CD8-positive, alpha-beta memory T cell (primary cell): Measurements from ENCODE around the gene GEMIN4. TPM values are rescaled to one million over a fixed set of nuclear protein-coding genes. Genes with fewer than 3 reads are reported as not detected.
"Not testable (repeated sequence)": the region's sequence is repeated elsewhere in the genome, so short reads cannot be mapped to it uniquely, and the experiment has no call there.

Experiments
- CTCF ChIA-PET: fragments of 350-600 bp; sonication (Branson Sonifier 250); formaldehyde crosslinking; loops from one replicate; lab custom pipeline; 2021; ENCODE audit warnings: antibody characterized with exemption; lab: Charles Lee
- POLR2A ChIA-PET: fragments of 350-600 bp; sonication (Branson Sonifier 250); formaldehyde crosslinking; loops from one replicate; lab custom pipeline; 2021; ENCODE audit warnings: antibody characterized with exemption; lab: Charles Lee
- DNase-seq, 5 donors: peaks; one replicate each; pipeline versions ENCODE4 v3.0.0 to v3.0.0-alpha.2; 2020 to 2022; ENCODE audit warnings: mixed read lengths in 1 of 5
- H3K27ac ChIP-seq: one replicate; pipeline ENCODE4 v1.7.0; 2013; ENCODE audit warnings: low read depth, mild to moderate bottlenecking, low read length, moderate library complexity
- H3K27me3 ChIP-seq: 2 replicates; pipeline ENCODE4 v1.7.0; 2013; ENCODE audit warnings: low read length, mild to moderate bottlenecking; ENCODE audit not compliant: insufficient read depth, poor library complexity, severe bottlenecking
- H3K36me3 ChIP-seq: 2 replicates; pipeline ENCODE4 v1.7.0; 2013; ENCODE audit warnings: mild to moderate bottlenecking, low read length, moderate library complexity; ENCODE audit not compliant: insufficient read depth
- H3K4me1 ChIP-seq: 2 replicates; pipeline ENCODE4 v1.7.0; 2013; ENCODE audit warnings: mild to moderate bottlenecking, low read length, moderate library complexity; ENCODE audit not compliant: insufficient read depth
- H3K4me3 ChIP-seq: 2 replicates; pipeline ENCODE4 v1.7.0; 2013; ENCODE audit warnings: mild to moderate bottlenecking, low read length
- H3K9me3 ChIP-seq: 2 replicates; pipeline ENCODE4 v1.7.0; 2013; ENCODE audit warnings: mild to moderate bottlenecking, low read length
- H3K27ac Mint-ChIP-seq, 8 donors: one replicate each; pipeline ENCODE4 v1.8.0; 2020 to 2021; ENCODE audit warnings: mixed read lengths in 8 of 8, mild to moderate bottlenecking in 6 of 8, inconsistent platforms in 3 of 8, moderate library complexity in 3 of 8
- H3K27me3 Mint-ChIP-seq, 2 donors: one replicate each; pipeline ENCODE4 v1.8.0; 2020 to 2021; ENCODE audit warnings: mixed read lengths in 2 of 2, mild to moderate bottlenecking in 1 of 2, moderate library complexity in 1 of 2
- H3K36me3 Mint-ChIP-seq, 3 donors: one replicate each; pipeline ENCODE4 v1.8.0; 2020 to 2021; ENCODE audit warnings: mixed read lengths in 3 of 3, inconsistent platforms in 1 of 3, mild to moderate bottlenecking in 1 of 3
- H3K4me1 Mint-ChIP-seq, 3 donors: one replicate each; pipeline ENCODE4 v1.8.0; 2020 to 2021; ENCODE audit warnings: mixed read lengths in 3 of 3, inconsistent platforms in 1 of 3, mild to moderate bottlenecking in 1 of 3
- H3K4me3 Mint-ChIP-seq, 7 donors: one replicate each; pipeline ENCODE4 v1.8.0; 2020 to 2021; ENCODE audit warnings: mixed read lengths in 7 of 7, mild to moderate bottlenecking in 6 of 7, moderate library complexity in 4 of 7, inconsistent platforms in 2 of 7
- H3K9me3 Mint-ChIP-seq, 5 donors: one replicate each; pipeline ENCODE4 v1.8.0; 2020 to 2022; ENCODE audit warnings: mixed read lengths in 5 of 5, mild to moderate bottlenecking in 3 of 5, moderate library complexity in 2 of 5, inconsistent platforms in 1 of 5
- polyA plus RNA-seq: library from polyadenylated mRNA; unstranded; fragments of 300-500 nt; fragmentation: Illumina TruSeq; gene quantifications from one replicate; pipeline ENCODE4 v1.2.3, GENCODE V29; 2021
- total RNA-seq, 2 experiments: library from RNA; stranded (reverse); gene quantifications; one replicate each; pipeline ENCODE4 v1.2.3, GENCODE V29; 2021

The GEMIN4 gene
- total and polyA plus RNA-seq, 3 experiments from 2014 or later, result 23.2 to 56.5 (median 55.5) TPM

DNA sequence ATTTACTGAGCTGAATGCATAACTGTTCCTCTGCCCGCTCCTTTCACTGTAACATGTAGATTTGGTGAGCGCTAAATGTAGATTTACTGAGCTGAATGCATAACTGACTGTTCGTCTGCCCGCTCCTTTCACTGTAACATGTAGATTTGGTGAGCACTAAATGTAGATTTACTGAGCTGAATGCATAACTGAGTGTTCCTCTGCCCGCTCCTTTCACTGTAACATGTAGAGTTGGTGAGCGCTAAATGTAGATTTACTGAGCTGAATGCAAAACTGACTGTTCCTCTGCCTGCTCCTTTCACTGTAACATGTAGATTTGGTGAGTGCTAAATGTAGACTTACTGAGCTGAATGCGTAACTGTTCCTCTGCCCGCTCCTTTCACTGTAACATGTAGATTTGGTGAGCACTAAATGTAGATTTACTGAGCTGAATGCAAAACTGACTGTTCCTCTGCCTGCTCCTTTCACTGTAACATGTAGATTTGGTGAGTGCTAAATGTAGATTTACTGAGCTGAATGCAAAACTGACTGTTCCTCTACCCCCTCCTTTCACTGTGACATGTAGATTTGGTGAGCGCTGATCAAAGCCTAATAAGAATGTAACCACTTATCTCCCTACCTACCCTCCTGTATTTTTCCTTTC is 3.4 kb upstream of the GEMIN4 start:
- CTCF ChIA-PET, H3K9me3 ChIP-seq, H3K9me3 Mint-ChIP-seq, DNase-seq, H3K27me3 ChIP-seq, H3K27ac ChIP-seq, POLR2A ChIA-PET, H3K4me3 ChIP-seq, H3K27me3 Mint-ChIP-seq: not testable (repeated sequence)
- H3K36me3 ChIP-seq, result peaks cover 10% of the 10 kb centered on the region
- H3K4me1 ChIP-seq, result peaks cover 17% of the 10 kb centered on the region
- H3K36me3 Mint-ChIP-seq, result peaks cover 0 to 36% (median 5%) of the 10 kb centered on the region in 3 donors
- H3K27ac Mint-ChIP-seq, result peak overlapping the region in 1 of 8 donors; percentile 66
- H3K4me3 Mint-ChIP-seq, result peak overlapping the region in 1 of 7 donors; percentile 49
- H3K4me1 Mint-ChIP-seq, result peaks cover 17 to 26% (median 19%) of the 10 kb centered on the region in 3 donors

DNA sequence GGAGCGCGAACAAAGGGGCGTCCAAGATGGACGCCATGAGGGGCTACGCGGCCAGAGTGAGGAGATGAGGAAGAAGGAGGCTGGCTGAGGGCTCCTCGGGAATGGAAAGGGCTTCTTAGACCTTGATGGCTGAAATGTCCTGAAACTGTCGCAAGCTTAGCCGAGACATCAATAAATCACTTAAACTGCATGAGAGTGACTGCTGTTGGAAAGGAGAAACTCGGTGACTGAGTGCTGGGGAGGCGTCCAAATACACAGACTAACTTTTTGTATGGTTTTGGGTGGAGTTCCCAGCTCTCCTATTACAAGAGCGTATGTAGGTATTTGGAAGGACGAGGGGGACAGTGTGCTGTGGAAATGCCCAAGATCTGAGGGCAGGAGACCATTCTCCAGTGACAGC is 1.4 kb upstream of the GEMIN4 start:
- no peaks in the 10 kb centered on the region for H3K9me3 ChIP-seq
- POLR2A ChIA-PET, result interaction anchor here (2.0 kb wide), 1 partner anchor 28 kb away, joined by 17 read pairs; the partner anchor contains the start of genes GLOD4 and MRM3
- Mint-ChIP-seq H3K36me3 (peaks cover 0 to 23% (median 1%) of the 10 kb centered on the region in 3 donors), H3K9me3 (no peaks in the 10 kb centered on the region), H3K4me3 (peak overlapping the region; percentile 65 to 78 (median 67)), H3K4me1 (peaks cover 28 to 41% (median 35%) of the 10 kb centered on the region in 3 donors), H3K27ac (peak overlapping the region in 6 of 8 donors; percentile 1 to 81 (median 75)), H3K27me3 (no peaks in the 10 kb centered on the region)
- H3K4me1 ChIP-seq, result peaks cover 23% of the 10 kb centered on the region
- H3K27me3 ChIP-seq, result no peaks in the 10 kb centered on the region
- no peak overlapping the region for H3K27ac ChIP-seq
- H3K36me3 ChIP-seq, result peaks cover under 1% of the 10 kb centered on the region
- CTCF ChIA-PET, result interaction anchor here (1.0 to 2.0 kb wide), 3 partner anchors 17 to 35 kb away, joined by 3 to 10 read pairs (median 4); partner anchors contain the start of genes GLOD4 and MRM3
- H3K4me3 ChIP-seq, result no peak overlapping the region
- no peak for DNase-seq

DNA sequence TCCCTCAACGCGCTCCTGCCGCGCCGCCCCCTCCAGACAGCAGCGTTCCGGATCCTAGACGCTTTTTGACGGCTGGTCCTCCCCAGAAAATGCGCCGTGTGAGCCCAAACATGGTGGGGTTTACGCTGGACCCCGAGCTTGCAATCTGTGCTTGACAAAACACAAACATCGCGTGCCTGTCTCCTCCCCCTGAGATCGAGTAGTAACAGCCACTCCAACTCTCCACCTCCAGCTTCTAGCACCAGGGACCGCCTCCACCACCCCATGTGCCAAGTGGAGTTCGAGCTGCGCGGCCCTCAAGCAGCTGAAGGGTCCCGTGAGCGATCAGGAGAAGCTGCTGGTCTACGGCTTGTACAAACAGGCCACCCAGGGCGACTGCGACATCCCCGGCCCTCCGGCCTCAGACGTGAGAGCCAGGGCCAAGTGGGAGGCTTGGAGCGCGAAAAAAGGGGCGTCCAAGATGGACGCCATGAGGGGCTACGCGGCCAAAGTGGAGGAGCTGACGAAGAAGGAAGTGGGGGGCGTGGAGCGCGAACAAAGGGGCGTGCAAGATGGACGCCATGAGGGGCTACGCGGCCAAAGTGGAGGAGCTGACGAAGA is 656 bp upstream of the GEMIN4 start:
- ChIA-PET POLR2A (interaction anchor here (0.8 to 2.0 kb wide), 3 partner anchors 29 to 39 kb away, joined by 3 to 17 read pairs (median 3); partner anchors contain the start of genes GLOD4 and MRM3), CTCF (interaction anchor here (0.6 to 2.0 kb wide), 11 partner anchors 9 to 341 kb away, joined by 3 to 10 read pairs (median 4); partner anchors contain the start of genes GLOD4, MRM3 and TIMM22)
- Mint-ChIP-seq H3K4me1 (peaks cover 35 to 48% (median 40%) of the 10 kb centered on the region in 3 donors), H3K9me3 (no peaks in the 10 kb centered on the region), H3K27me3 (no peaks in the 10 kb centered on the region), H3K36me3 (peaks cover 0 to 26% (median 1%) of the 10 kb centered on the region in 3 donors), H3K27ac (peak overlapping the region; percentile 54 to 98 (median 91)), H3K4me3 (peak overlapping the region; percentile 90 to 95 (median 93))
- peak overlapping the region; percentile 72 for H3K27ac ChIP-seq
- no peaks in the 10 kb centered on the region for H3K9me3 ChIP-seq
- no peaks in the 10 kb centered on the region for H3K27me3 ChIP-seq
- H3K4me3 ChIP-seq, result peak overlapping the region; percentile 86
- peaks cover 6% of the 10 kb centered on the region for H3K36me3 ChIP-seq
- DNase-seq, result peak in 1 of 5 donors; percentile 51
- peaks cover 23% of the 10 kb centered on the region for H3K4me1 ChIP-seq

DNA sequence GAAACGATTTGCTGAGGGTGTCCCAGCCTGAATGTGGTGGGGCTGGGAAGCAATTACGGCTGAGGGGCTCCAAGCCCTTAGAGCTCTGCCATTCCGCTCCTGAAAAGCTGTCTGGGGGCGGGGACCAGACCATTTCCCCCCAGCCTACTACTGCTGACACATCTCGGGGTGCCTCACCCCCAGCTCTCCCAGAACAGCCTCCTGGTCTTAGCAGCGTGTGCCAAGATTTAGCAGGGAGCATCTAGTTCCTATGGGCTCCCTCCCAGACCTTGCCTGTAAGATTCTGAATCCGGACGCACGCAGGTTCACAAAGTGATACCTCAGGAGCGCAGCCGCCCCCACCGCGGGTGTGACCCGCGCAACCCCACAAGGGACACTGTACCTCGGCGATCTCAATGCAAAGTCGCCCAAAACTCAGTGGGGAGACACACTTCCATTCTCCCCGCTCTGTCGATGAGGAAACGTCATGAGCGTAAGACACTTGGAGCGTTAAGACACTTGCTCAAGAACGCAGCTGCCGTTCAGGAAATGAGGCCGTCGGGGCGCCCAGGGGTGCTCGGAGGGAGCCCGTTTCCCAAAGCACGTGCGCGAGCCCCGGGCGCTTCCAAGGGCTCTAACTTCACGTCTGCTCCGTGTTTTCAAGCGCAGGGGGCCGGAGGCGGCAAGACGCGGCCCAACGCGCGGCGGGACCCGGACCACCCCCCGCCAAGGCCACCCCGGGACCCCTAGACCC is 629 bp downstream of the GEMIN4 start:
- DNase-seq, result peak in 3 of 5 donors; percentile 33 to 67 (median 40)
- peaks cover 23% of the 10 kb centered on the region for H3K4me1 ChIP-seq
- H3K27ac ChIP-seq, result peak overlapping the region; percentile 72
- Mint-ChIP-seq H3K27ac (peak overlapping the region; percentile 74 to 98 (median 93)), H3K9me3 (no peaks in the 10 kb centered on the region), H3K36me3 (peaks cover 0 to 30% (median 1%) of the 10 kb centered on the region in 3 donors), H3K4me3 (peak overlapping the region; percentile 90 to 95 (median 94)), H3K27me3 (no peaks in the 10 kb centered on the region), H3K4me1 (peaks cover 35 to 48% (median 40%) of the 10 kb centered on the region in 3 donors)
- ChIA-PET CTCF (interaction anchor here (0.9 to 2.2 kb wide), 3 partner anchors 31 to 339 kb away, joined by 3 to 6 read pairs (median 4); partner anchors contain the start of genes GLOD4 and MRM3), POLR2A (interaction anchor here (0.8 to 1.2 kb wide), 2 partner anchors 18 to 37 kb away, joined by 3 to 4 read pairs; partner anchors contain the start of gene VPS53)
- no peaks in the 10 kb centered on the region for H3K27me3 ChIP-seq
- peaks cover 6% of the 10 kb centered on the region for H3K36me3 ChIP-seq
- peak overlapping the region; percentile 86 for H3K4me3 ChIP-seq
- no peaks in the 10 kb centered on the region for H3K9me3 ChIP-seq

DNA sequence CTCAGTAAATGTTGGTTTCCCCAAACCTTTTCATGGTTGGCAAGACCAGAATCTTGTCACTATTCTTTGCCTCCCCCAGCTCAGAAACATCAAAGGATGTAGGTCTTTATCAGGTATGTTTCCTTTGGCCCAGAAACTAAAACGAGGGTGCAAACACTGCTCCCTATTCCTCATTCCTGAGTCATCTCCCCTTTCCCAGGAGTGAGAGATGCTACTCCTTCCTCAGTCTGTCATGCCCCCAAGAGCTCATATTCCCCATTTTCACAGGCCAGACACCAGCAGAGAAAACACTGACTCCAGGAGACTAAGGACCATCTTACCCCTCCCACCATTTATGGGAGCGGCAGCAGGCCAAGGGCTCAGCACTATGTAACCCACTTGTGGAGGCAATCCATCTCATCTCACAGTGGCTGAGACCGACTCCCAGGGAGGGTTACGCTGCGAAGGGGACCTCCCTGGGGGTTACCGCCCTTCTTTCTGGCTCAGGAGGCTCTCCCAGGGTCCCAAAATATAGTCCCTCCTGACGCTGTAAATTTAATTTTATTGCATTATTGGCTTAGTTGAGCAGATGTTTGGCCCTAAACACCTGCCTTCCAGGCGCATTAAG is 1.5 kb downstream of the GEMIN4 start:
- H3K27ac ChIP-seq, result no peak overlapping the region
- no peaks in the 10 kb centered on the region for H3K9me3 ChIP-seq
- peaks cover 23% of the 10 kb centered on the region for H3K4me1 ChIP-seq
- POLR2A ChIA-PET, result interaction anchor here (0.6 to 1.2 kb wide), 3 partner anchors 17 to 1761 kb away, joined by 3 to 4 read pairs (median 3); partner anchors contain the start of gene VPS53
- H3K4me3 ChIP-seq, result peak overlapping the region; percentile 86
- Mint-ChIP-seq H3K36me3 (peaks cover 0 to 39% (median 0%) of the 10 kb centered on the region in 3 donors), H3K4me1 (peaks cover 35 to 48% (median 40%) of the 10 kb centered on the region in 3 donors), H3K9me3 (no peaks in the 10 kb centered on the region), H3K27ac (peak overlapping the region in 5 of 8 donors; percentile 13 to 95 (median 74)), H3K27me3 (no peaks in the 10 kb centered on the region), H3K4me3 (peak overlapping the region; percentile 90 to 95 (median 94))
- no peaks in the 10 kb centered on the region for H3K27me3 ChIP-seq
- CTCF ChIA-PET, result interaction anchor here (0.7 to 2.2 kb wide), 4 partner anchors 30 to 339 kb away, joined by 3 to 6 read pairs (median 4); partner anchors contain the start of genes GLOD4 and MRM3
- no peak for DNase-seq
- peaks cover 14% of the 10 kb centered on the region for H3K36me3 ChIP-seq

DNA sequence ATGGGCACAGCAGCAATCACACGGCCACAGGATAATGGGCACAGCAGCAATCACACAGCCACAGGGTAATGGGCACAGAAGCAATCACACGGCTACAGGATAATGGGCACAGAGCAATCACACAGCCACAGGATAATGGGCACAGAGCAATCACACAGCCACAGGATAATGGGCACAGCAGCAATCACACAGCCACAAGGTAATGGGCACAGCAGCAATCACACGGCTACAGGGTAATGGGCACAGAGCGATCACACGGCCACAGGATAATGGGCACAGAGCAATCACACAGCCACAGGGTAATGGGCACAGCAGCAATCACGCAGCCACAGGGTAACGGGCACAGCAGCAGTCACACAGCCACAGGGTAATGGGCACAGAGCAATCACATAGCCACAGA is 2.7 kb downstream of the GEMIN4 start:
- H3K27me3 ChIP-seq, H3K27me3 Mint-ChIP-seq, POLR2A ChIA-PET, H3K4me3 ChIP-seq, H3K9me3 Mint-ChIP-seq, H3K27ac ChIP-seq, H3K9me3 ChIP-seq, DNase-seq: not testable (repeated sequence)
- Histone ChIP-seq H3K36me3 (peaks cover 23% of the 10 kb centered on the region), H3K4me1 (peaks cover 23% of the 10 kb centered on the region)
- CTCF ChIA-PET, result interaction anchor here (2.2 kb wide), 1 partner anchor 337 kb away, joined by 6 read pairs; no protein-coding TSS in a partner anchor
- Mint-ChIP-seq H3K27ac (peak overlapping the region in 2 of 8 donors; percentile 43 to 55), H3K4me3 (peak overlapping the region in 6 of 7 donors; percentile 9 to 79 (median 46)), H3K4me1 (peaks cover 36 to 48% (median 40%) of the 10 kb centered on the region in 3 donors), H3K36me3 (peaks cover 0 to 51% (median 2%) of the 10 kb centered on the region in 3 donors)

DNA sequence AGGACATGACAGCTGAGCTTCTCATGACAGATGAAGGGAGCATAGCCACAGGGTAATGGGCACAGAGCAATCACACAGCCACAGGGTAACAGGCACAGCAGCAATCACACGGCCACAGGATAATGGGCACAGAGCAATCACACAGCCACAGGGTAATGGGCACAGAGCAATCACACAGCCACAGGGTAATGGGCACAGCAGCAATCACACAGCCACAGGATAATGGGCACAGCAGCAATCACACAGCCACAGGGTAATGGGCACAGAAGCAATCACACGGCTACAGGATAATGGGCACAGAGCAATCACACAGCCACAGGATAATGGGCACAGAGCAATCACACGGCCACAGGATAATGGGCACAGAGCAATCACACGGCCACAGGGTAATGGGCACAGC is 3.5 kb downstream of the GEMIN4 start:
- H3K27ac ChIP-seq, H3K9me3 Mint-ChIP-seq, H3K9me3 ChIP-seq, H3K27me3 Mint-ChIP-seq, CTCF ChIA-PET, H3K4me3 ChIP-seq, DNase-seq, H3K27me3 ChIP-seq, POLR2A ChIA-PET: not testable (repeated sequence)
- Mint-ChIP-seq H3K4me3 (peak overlapping the region in 2 of 7 donors; percentile 39 to 84), H3K27ac (peak overlapping the region in 2 of 8 donors; percentile 33 to 72), H3K36me3 (peaks cover 0 to 58% (median 2%) of the 10 kb centered on the region in 3 donors), H3K4me1 (peaks cover 36 to 48% (median 40%) of the 10 kb centered on the region in 3 donors)
- peaks cover 23% of the 10 kb centered on the region for H3K4me1 ChIP-seq
- H3K36me3 ChIP-seq, result peaks cover 30% of the 10 kb centered on the region
